ENCODE results near the gene DBH. TPM values are rescaled to one million over a fixed set of nuclear protein-coding genes. Genes with fewer than 3 reads are reported as not detected.

Gene DBH
- total RNA-seq, 4 donors from 2014 or later, result 0.11 to 0.15 TPM; not detected in 2

- DNase-seq, result no peak
- Histone ChIP-seq H3K9me3 (no peaks in the 10 kb centered on the region), H3K4me1 (no peaks in the 10 kb centered on the region), H3K4me3 (replicated peaks in 1 of 3) (no peak overlapping the region), H3K27ac (no peak overlapping the region), H3K36me3 (no peaks in the 10 kb centered on the region), H3K27me3 (no peaks in the 10 kb centered on the region)
- TF ChIP-seq POLR2A (IDR thresholded peaks at IDR 0.05), result no peak
- no peak for TF ChIP-seq CTCF (IDR thresholded peaks at IDR 0.05)
- WGBS, 2 donors, result 82 to 98% methylated on average over 11 to 13 of the region's 13 CpGs
- intact Hi-C loops (cut with DNase I), result no loop called here
These were observed 19.3 kb upstream of the DBH start for GRCh38 chr9:133616643-133617405.

GRCh38 chr9:133618726-133619125, 17.4 kb upstream of the DBH start:
- no peaks in the 10 kb centered on the region for H3K4me1 ChIP-seq
- WGBS, 2 donors, result 74 to 83% methylated on average over 10 of the region's 10 CpGs
- no peak overlapping the region for H3K27ac ChIP-seq
- no peaks in the 10 kb centered on the region for H3K27me3 ChIP-seq
- H3K9me3 ChIP-seq, result no peaks in the 10 kb centered on the region
- intact Hi-C loops (cut with DNase I), result no loop called here
- H3K4me3 ChIP-seq (replicated peaks in 1 of 3), result no peak overlapping the region
- H3K36me3 ChIP-seq, result no peaks in the 10 kb centered on the region
- TF ChIP-seq CTCF (IDR thresholded peaks at IDR 0.05) (no peak), POLR2A (IDR thresholded peaks at IDR 0.05) (no peak)
- DNase-seq, result no peak

GRCh38 chr9:133619791-133620190, 16.4 kb upstream of the DBH start:
- H3K27me3 ChIP-seq, result no peaks in the 10 kb centered on the region
- no peak for DNase-seq
- no peak overlapping the region for H3K27ac ChIP-seq
- H3K9me3 ChIP-seq, result no peaks in the 10 kb centered on the region
- 18 to 26% methylated on average over 6 to 8 of the region's 8 CpGs for WGBS, 2 donors
- no peaks in the 10 kb centered on the region for H3K4me1 ChIP-seq
- intact Hi-C loops (cut with DNase I), result no loop called here
- no peaks in the 10 kb centered on the region for H3K36me3 ChIP-seq
- TF ChIP-seq POLR2A (IDR thresholded peaks at IDR 0.05) (no peak), CTCF (IDR thresholded peaks at IDR 0.05) (no peak)
- H3K4me3 ChIP-seq (replicated peaks in 1 of 3), result no peak overlapping the region

- intact Hi-C loops (cut with DNase I), result no loop called here
- DNase-seq, result no peak
These were observed 14.4 kb upstream of the DBH start for GRCh38 chr9:133621725-133622267.

More at GRCh38 chr9:133621725-133622267, 14.4 kb upstream of the DBH start:
- no peaks in the 10 kb centered on the region for H3K27me3 ChIP-seq
- WGBS, 2 donors, result 69 to 75% methylated on average over 11 of the region's 11 CpGs
- H3K27ac ChIP-seq, result no peak overlapping the region
- no peak overlapping the region for H3K4me3 ChIP-seq (replicated peaks in 1 of 3)
- no peaks in the 10 kb centered on the region for H3K9me3 ChIP-seq
- no peak for TF ChIP-seq CTCF (IDR thresholded peaks at IDR 0.05)
- TF ChIP-seq POLR2A (IDR thresholded peaks at IDR 0.05), result no peak
- no peaks in the 10 kb centered on the region for H3K36me3 ChIP-seq
- no peaks in the 10 kb centered on the region for H3K4me1 ChIP-seq
